ENCODE data around the gene GALNT14. TPM values are rescaled to one million over a fixed set of nuclear protein-coding genes. Genes with fewer than 3 reads are reported as not detected.
A peak's percentile ranks its signal among the peaks of the same experiment; 100 is the strongest.

GALNT14 gene
- total RNA-seq, 2 donors from 2014 or later: 0.59 to 1.2 TPM

DNA sequence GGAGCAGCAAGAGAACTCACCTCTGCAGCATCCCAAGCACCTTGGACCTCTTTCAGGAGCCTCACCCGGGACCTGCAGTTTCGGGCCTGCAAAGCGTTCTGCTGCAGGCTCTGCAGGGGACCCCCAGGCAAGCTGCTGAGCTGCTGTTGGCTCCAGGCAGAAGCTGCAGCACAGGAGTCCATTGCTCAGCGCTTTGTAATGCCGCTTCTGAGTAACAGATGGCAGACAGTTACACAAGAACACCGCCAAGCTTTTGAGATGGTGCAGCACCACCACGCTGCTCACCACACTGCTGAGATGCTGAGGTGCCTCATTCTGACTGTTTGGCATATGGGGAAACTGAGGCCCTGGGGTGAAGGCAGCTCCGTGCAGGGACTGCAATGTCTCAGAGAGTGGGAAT, 1.9 kb upstream of the GALNT14 start:
- Mint-ChIP-seq H3K36me3 (no peaks in the 10 kb centered on the region), H3K9me3 (no peaks in the 10 kb centered on the region), H3K27ac (no peak overlapping the region)
- ATAC-seq (no peak), DNase-seq (ENCODE audit: low spot score in 2 of 2) (no peak)

DNA sequence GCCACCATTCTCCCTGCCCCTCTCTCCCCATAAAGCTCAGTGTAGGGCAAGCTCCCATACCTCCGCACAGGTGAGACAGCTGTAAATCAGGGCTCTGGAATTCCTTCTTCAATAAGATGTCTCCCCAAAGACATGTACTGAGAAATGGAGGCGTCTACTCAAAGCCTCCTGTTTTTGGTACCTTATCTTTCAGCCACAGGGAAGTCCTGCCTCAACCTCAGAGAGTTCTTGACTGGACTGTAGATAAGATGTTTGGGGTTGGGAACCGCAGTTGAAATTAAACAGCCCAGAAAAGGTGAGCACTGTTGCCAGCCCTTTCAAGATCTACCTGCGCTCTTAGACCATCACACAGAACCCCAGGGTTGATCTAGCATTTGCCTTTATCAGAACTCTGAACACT, 1.4 kb upstream of the GALNT14 start:
- no peak for DNase-seq (ENCODE audit: low spot score in 2 of 2)
- no peaks in the 10 kb centered on the region for H3K36me3 Mint-ChIP-seq
- ATAC-seq: no peak
- H3K27ac Mint-ChIP-seq: no peak overlapping the region
- no peaks in the 10 kb centered on the region for H3K9me3 Mint-ChIP-seq

DNA sequence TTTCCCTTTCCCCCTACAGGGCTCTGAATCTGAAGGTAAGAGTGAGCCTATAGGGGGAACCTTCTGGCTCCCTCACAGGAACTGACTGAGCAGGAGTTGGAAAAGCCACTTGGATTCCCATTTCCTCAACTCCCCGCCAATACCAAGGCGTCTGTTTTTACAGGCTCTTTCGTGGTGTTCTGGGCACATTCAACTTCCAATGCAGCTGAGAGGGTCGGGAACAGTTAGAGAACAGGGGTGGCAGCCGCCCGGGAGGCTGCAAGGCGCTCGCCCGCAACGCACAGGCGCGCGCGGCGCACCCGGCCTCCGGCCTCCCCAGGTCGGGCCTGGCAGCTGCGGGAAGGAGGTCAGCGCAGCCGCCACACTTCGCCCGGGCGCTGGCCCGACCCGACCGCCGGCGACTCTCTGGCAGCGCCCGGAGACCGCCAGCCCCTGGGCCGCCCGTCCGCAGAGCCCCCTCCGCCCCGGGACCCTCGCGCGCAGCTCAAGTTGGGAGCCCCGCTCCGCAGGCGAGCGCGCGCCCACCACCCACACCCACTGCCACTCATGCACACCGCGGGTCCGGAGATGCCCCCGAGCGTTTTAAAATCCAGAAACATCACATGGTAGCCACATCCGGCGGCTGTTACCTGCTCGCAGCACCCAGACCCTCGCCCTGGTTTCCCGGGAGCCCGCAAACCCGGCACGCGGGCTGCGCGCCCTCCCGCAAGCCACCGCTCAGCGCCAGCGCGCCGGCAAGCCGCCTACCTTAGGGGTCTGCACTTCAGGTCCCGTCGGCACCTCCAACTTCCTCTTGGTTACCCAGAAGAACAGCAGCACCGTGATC, 816 bp downstream of the GALNT14 start:
- DNase-seq (ENCODE audit: low spot score in 2 of 2): peak in 1 of 2 donors; percentile 10
- Mint-ChIP-seq H3K27ac (no peak overlapping the region), H3K9me3 (no peaks in the 10 kb centered on the region), H3K36me3 (no peaks in the 10 kb centered on the region)
- ATAC-seq: peak; percentile 16 to 37

DNA sequence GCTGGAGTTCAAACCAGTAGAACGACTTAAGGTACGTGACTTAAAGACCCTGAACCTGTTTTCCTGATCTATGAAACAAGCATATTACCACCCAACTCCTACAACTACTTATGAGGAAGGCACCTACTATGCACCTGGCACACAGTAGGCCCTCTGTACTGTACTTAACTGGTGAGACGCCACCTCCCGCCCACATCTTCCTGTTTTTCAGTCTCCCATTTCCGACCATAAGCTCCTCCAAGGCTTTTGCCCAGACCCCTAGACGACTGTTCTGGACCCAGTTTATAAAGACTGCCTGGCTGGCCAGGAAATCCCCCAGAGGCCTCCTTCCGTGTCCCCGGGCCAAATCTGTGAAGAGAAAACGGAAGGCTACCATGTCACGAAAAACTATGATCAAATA, 1.5 kb downstream of the GALNT14 start:
- DNase-seq (ENCODE audit: low spot score in 2 of 2) (no peak), ATAC-seq (no peak)
- no peaks in the 10 kb centered on the region for H3K36me3 Mint-ChIP-seq
- no peak overlapping the region for H3K27ac Mint-ChIP-seq
- H3K9me3 Mint-ChIP-seq: no peaks in the 10 kb centered on the region

DNA sequence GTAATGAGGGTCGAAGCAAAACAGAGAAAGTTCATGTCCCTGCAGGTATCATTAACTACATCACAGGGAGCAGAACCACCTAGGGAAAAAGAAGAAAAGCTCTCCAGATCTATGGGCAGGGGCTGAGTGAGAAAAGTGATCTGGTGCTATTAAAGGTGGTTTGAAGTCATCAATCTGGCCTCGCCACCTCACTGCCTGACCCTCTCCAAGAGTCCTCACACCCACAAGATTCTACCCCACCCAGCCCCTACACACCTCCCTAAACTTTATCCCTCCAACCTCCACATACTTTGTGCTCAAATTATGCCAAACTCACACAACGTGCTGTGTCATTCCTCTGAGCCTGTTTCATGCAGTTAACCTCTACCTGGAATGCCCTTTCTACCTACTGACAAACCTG, 2.2 kb downstream of the GALNT14 start:
- no peak overlapping the region for H3K27ac Mint-ChIP-seq
- DNase-seq (ENCODE audit: low spot score in 2 of 2) (no peak), ATAC-seq (no peak)
- H3K9me3 Mint-ChIP-seq: no peaks in the 10 kb centered on the region
- H3K36me3 Mint-ChIP-seq: no peaks in the 10 kb centered on the region

DNA sequence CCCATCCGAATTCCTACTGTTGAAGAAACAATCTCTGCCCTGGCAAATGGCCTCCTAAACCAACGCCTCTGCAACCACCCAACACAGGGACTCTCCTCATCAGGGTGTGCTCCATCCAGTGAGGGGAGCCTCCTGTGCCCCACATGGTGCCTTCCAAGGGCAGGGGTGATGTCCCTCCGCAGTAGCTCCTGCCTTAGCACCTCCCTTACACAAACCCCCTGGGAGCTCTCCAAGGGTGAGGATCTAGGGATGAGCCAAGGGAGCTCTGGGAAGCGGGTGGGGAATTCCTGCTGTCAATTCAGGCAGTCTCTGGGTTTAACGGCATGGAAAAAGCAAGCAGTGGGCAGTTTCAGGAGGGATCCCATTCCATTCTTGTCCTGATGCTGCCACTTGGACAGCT, 3.8 kb downstream of the GALNT14 start:
- no peak for DNase-seq (ENCODE audit: low spot score in 2 of 2)
- Mint-ChIP-seq H3K27ac (no peak overlapping the region), H3K9me3 (no peaks in the 10 kb centered on the region), H3K36me3 (no peaks in the 10 kb centered on the region)
- ATAC-seq: no peak

DNA sequence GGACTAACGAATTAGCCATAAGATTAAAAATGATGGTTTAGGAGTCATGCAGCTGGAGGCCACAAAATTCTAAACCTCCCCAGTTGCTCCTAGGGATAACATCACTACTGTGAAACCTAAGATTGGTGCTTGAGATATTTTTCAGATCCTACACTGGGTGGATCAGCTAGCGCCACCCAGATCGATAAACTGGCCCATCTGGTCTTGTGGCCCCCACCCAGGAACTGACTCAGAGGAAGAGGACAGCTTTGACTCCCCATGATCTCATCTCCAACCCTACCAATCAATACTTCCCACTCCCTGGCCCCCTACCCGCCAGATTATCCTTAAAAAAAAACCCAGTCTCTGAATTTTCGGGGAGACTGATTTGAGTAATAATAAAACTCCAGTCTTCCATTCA, 5.5 kb downstream of the GALNT14 start:
- no peaks in the 10 kb centered on the region for H3K9me3 Mint-ChIP-seq
- DNase-seq (ENCODE audit: low spot score in 2 of 2): no peak
- no peaks in the 10 kb centered on the region for H3K36me3 Mint-ChIP-seq
- no peak overlapping the region for H3K27ac Mint-ChIP-seq
- no peak for ATAC-seq

DNA sequence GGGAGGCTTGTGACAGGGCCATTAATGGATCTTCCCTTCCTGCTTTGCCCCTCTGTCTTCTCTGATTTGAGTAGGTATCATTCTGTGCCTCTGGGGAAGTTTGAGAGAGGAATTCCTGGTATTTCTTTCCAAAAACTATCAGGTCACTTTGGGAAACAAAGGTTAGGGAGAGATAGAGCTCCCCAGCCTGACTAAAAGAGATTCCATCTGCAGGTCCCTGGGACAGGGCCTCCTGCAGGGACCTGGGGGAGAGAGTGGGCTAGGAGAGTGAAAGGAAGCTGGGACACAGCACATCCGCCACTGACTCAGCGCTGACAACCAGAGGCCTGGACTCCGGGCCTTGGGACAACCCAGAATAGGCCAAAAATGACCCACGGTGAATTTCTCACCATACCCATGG, 6.4 kb downstream of the GALNT14 start:
- H3K27ac Mint-ChIP-seq: no peak overlapping the region
- DNase-seq (ENCODE audit: low spot score in 2 of 2) (no peak), ATAC-seq (no peak)
- no peaks in the 10 kb centered on the region for H3K9me3 Mint-ChIP-seq
- H3K36me3 Mint-ChIP-seq: no peaks in the 10 kb centered on the region

DNA sequence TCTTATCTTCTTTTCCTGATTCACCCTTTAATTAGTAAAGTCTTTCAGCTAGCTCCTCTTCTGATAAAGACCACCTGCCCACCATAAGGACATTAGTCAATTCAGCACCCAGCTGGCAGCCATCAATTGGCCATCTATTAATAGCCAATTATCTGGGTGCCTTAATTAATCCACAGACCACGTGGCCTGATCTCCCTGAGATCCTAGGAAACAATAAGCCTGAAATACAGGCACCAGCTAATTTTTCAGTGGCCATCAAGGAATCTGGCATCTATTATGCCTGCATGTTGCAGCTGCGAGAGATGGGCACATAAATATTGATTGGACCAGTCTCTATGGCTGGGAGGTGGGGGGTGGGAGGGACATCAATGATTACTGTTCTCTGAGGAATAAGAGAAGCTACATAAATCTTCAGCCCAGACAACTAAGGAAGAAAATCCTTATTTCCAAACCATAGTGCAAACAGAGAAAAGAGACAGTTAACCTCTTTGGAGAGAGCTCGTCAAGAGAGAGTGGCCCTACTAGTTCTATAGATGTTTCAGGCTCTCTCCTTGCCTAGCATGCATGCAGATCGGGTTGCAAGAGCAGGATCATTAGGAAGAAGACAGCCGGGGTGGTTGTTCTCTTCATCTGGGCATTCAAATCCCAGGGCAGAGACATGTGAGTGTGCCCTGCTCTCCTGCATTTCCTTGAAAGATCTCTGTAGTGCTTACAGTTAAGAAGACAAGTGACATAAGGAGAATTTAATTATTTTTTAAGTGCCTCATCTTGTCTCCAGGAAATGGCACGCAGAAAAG, 8.7 kb downstream of the GALNT14 start:
- Mint-ChIP-seq H3K27ac (no peak overlapping the region), H3K36me3 (no peaks in the 10 kb centered on the region), H3K9me3 (no peaks in the 10 kb centered on the region)
- ATAC-seq (no peak), DNase-seq (ENCODE audit: low spot score in 2 of 2) (no peak)

DNA sequence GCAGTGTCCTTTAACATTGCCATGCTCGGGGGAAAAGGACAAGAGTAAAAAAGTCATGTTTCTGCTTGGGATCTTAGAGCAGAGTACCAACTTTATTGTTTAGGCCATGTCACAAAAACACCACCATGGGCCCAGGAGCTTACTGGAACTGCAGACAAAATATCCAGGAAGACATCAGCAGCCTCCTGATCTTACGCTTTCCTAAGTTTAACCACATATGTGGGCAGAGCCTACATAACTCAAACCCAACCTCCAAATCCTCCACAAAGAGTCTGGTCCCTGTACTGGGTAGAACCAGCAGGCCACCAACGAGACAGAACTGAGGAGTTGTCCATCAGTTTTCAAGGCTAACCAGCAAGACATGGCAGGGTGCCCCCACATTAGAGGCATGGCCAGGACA, 10.3 kb downstream of the GALNT14 start:
- H3K27ac Mint-ChIP-seq: no peak overlapping the region
- no peak for ATAC-seq
- no peaks in the 10 kb centered on the region for H3K36me3 Mint-ChIP-seq
- DNase-seq (ENCODE audit: low spot score in 2 of 2): no peak
- no peaks in the 10 kb centered on the region for H3K9me3 Mint-ChIP-seq

DNA sequence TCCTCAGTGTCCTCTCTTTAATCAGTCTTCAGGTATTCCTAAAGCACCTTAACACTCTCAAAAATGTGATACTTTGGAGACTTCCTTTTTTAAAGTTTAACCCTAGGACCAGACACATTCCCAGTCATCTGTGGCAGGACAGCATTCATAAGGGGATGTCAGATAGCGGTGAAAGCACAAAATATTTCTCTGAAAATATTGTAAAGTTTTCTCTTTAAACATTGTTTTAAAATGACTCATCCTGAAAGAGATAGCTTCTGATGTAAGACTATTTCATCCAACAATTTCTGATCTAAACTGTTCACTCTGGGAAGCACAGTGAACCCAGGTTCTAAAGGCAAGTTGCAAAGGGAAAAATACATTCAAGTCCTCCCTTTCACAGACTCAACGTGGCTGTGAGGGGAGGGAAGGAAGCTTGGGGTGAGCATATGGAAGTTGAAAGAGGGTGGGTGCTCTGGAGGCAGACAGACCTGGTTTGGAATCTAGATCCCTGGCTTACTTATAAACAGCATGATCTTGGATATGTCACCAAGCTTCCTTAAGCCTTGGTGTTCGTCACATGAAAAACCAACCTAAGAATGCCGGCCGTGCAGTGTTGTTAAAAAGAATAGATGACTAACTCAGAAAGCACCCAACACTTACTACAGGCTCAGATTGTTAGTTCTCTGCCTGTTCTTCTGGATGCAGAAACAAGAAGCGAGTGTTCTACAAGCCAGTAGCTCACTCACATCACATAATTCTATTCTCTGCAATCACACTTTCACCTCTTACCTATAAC, 12.1 kb downstream of the GALNT14 start:
- H3K36me3 Mint-ChIP-seq: no peaks in the 10 kb centered on the region
- DNase-seq (ENCODE audit: low spot score in 2 of 2) (no peak), ATAC-seq (no peak)
- H3K27ac Mint-ChIP-seq: no peak overlapping the region
- H3K9me3 Mint-ChIP-seq: no peaks in the 10 kb centered on the region

DNA sequence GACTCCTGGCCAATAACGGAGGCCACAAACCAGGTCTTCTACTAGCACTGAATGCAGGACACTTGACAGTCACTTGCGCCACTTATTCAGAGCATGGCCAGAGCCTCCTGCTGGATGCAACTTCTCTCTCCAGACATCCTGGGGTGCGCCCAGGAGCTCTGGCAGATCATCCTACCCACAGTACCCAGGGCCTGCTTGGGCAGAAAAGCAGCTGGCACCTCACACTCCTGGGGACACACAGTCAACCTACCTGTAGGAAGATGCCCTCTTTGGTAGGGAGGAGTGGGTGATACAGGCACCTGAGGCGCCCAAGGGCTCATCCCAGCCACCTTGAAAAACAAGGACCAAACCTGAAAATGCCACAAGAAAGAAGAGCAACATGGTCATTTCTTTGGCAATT, 13.3 kb downstream of the GALNT14 start:
- ATAC-seq (no peak), DNase-seq (ENCODE audit: low spot score in 2 of 2) (no peak)
- no peaks in the 10 kb centered on the region for H3K36me3 Mint-ChIP-seq
- H3K27ac Mint-ChIP-seq: no peak overlapping the region
- H3K9me3 Mint-ChIP-seq: no peaks in the 10 kb centered on the region

DNA sequence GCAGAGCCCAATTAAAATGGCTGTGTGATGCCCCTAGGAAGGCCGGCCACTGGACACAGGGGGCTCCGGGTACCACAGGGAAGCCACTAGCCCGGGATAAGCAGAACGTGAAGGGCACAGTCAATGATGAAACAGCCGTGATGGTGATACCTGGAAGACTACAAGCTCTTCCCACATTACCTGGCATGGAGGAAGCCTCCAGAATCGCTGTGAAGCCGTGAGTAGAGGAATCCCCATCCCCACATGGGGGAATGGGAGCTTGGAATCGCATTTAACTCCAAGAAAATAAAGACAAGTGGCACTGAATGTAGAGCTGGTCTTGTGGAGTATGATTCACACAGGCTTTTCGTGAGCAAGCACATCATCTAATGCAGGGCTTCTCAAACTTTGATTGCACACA, 16.1 kb downstream of the GALNT14 start:
- Mint-ChIP-seq H3K27ac (no peak overlapping the region), H3K9me3 (no peaks in the 10 kb centered on the region), H3K36me3 (no peaks in the 10 kb centered on the region)
- no peak for DNase-seq (ENCODE audit: low spot score in 2 of 2)
- ATAC-seq: no peak

DNA sequence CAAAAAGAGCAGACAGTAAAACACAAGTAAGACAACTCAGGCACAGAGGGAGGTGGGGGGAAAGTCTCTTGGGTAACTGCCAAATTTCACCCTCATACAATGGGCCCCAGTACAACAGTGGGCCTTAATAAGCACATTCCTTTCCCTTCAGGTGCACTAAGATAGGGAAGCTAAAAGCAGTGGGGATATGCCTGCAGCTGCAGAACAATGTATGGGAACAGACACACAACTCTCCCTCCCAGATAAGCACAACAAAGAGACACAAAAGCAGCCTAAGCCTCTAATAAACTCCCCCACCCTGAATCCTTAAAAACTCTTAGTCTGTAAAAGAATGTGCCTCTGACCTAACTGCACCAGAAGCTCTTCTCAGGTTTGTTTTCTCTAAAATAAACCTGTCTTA, 24.5 kb downstream of the GALNT14 start:
- ATAC-seq (no peak), DNase-seq (ENCODE audit: low spot score in 2 of 2) (no peak)
- Mint-ChIP-seq H3K27ac (no peak overlapping the region), H3K9me3 (no peaks in the 10 kb centered on the region), H3K36me3 (no peaks in the 10 kb centered on the region)

DNA sequence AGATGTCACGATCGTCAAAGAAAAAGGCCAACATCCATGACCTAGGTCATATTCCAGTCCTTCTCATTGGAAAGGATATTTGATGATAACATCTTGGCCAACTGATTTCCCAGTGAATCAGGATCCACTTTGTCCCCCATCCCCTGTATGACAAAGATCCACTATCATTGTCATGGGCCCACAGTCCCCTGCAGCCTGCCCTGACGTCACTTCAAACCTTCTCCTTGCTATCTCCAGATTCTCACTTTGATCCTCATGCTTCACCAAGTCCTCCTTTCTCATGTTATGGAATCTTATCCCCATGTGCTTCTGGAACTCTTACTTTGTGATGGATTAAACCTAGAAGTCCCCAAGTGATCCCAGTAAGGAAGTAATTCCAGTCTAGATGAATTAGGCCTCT, 25.7 kb downstream of the GALNT14 start:
- ATAC-seq: no peak
- Mint-ChIP-seq H3K36me3 (no peaks in the 10 kb centered on the region), H3K27ac (no peak overlapping the region), H3K9me3 (no peaks in the 10 kb centered on the region)
- DNase-seq (ENCODE audit: low spot score in 2 of 2): no peak

DNA sequence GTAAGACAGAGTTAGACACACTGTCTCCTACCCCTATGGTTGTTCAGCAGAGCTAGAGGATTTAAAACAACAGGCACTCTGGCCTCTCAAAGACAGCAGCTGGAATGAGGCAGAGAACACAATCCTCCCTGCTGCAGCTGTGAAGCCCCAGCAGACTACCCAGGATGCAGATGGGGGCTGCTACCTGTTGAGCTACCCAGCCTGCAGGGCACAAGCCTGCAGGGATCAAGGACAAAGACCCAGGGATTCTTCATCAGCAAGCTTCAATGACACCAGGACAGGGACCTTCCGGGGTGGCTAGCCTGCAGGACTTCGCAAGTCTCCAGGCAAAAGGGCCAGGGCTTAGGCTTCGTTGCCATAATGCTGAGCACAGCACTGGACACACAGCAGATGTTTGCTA, 27.2 kb downstream of the GALNT14 start:
- Mint-ChIP-seq H3K27ac (no peak overlapping the region), H3K36me3 (no peaks in the 10 kb centered on the region), H3K9me3 (no peaks in the 10 kb centered on the region)
- ATAC-seq (no peak), DNase-seq (ENCODE audit: low spot score in 2 of 2) (no peak)

DNA sequence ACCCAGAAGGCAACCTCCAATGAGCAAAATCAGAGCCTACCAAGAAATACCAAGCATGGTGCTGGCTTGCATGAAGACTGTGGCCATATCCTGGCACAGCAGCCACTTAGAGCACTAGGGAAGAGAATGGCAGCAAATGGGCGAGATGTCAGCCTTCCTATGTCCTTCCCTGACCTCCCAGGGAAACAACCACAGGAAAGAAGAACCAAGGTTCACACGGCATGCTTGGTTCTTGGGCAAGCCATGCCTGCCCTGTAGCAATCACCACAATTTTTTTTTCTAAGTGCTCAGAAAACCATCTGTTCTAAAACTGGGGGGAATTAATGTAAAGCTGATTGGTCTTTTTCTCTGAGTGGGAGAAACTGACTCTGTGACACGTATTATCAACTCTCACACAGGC, 27.8 kb downstream of the GALNT14 start:
- Mint-ChIP-seq H3K27ac (no peak overlapping the region), H3K36me3 (no peaks in the 10 kb centered on the region), H3K9me3 (no peaks in the 10 kb centered on the region)
- ATAC-seq (no peak), DNase-seq (ENCODE audit: low spot score in 2 of 2) (no peak)

Data from activated naive CD4-positive, alpha-beta T cell treated with anti-CD3 and anti-CD28 coated beads, Interleukin-2, amount 50 U/mL, for 72 hours (primary cell).